Endodermal cell (in vitro differentiated cells): ENCODE measurements around the gene HAPLN1. TPM values are rescaled to one million over a fixed set of nuclear protein-coding genes. Genes with fewer than 3 reads are reported as not detected.

Source experiments
- DNase-seq: peaks from one replicate; pipeline ENCODE4 v3.0.0-alpha.2; 2017
- H3K27ac ChIP-seq: 2 replicates; pipeline ENCODE4 v1.5.1; 2013; ENCODE audit warnings: mild to moderate bottlenecking, low read depth, low read length, moderate library complexity
- H3K27me3 ChIP-seq: 2 replicates; pipeline ENCODE4 v1.6.1; 2013; ENCODE audit warnings: mild to moderate bottlenecking, low read length, moderate library complexity; ENCODE audit not compliant: insufficient read depth, control insufficient read depth, poor library complexity, severe bottlenecking
- H3K36me3 ChIP-seq: 2 replicates; pipeline ENCODE4 v1.7.0; 2013; ENCODE audit warnings: mild to moderate bottlenecking, low read length, moderate library complexity; ENCODE audit not compliant: control insufficient read depth, insufficient read depth
- H3K4me1 ChIP-seq: one replicate; pipeline ENCODE4 v1.7.0; 2013; ENCODE audit warnings: low read length; ENCODE audit not compliant: control insufficient read depth, insufficient read depth
- H3K4me3 ChIP-seq: 2 replicates; pipeline ENCODE4 v1.5.1; 2013; ENCODE audit warnings: mild to moderate bottlenecking, low read length, moderate library complexity
- H3K9ac ChIP-seq: 2 replicates; pipeline ENCODE4 v1.6.1; 2013; ENCODE audit warnings: mild to moderate bottlenecking, low read length, moderate library complexity; ENCODE audit not compliant: poor library complexity, severe bottlenecking; ENCODE audit errors: extremely low read depth
- H3K9me3 ChIP-seq: 2 replicates; pipeline ENCODE4 v1.6.1; 2013; ENCODE audit warnings: mild to moderate bottlenecking, low read length, moderate library complexity; ENCODE audit not compliant: control insufficient read depth
- H3K27ac Mint-ChIP-seq: 2 replicates; pipeline ENCODE4 v1.8.0; 2020; ENCODE audit warnings: mixed read lengths
- H3K27me3 Mint-ChIP-seq: 2 replicates; pipeline ENCODE4 v1.8.0; 2021; ENCODE audit warnings: mild to moderate bottlenecking, mixed read lengths; ENCODE audit not compliant: insufficient read depth
- H3K36me3 Mint-ChIP-seq: 2 replicates; pipeline ENCODE4 v1.8.0; 2020; ENCODE audit warnings: low read depth, mixed read lengths
- H3K4me1 Mint-ChIP-seq: 2 replicates; pipeline ENCODE4 v1.8.0; 2020; ENCODE audit warnings: mixed read lengths
- H3K4me3 Mint-ChIP-seq: 2 replicates; pipeline ENCODE4 v1.8.0; 2020; ENCODE audit warnings: mild to moderate bottlenecking, moderate library complexity, mixed read lengths
- H3K9me3 Mint-ChIP-seq: 2 replicates; pipeline ENCODE4 v1.8.0; 2020; ENCODE audit warnings: mild to moderate bottlenecking, mixed read lengths
- whole genome bisulfite sequencing, 2 experiments: methylation state at CpG; one replicate each; pipeline versions ENCODE4 v1.1.5 to v1.1.7; 2013; ENCODE audit warnings: missing lambda C conversion rate in 2 of 2, mixed read lengths in 1 of 2; ENCODE audit not compliant: insufficient coverage in 1 of 2, insufficient read length in 1 of 2; 5-methylcytosine and 5-hydroxymethylcytosine counted together
- total RNA-seq, 2 donors: library from RNA; stranded (reverse); fragmentation: NEBNext Ultra II Directional in 1 of 2; extraction: Animal tissue kit (Norgen Biotek cat#: 25700) in 1 of 2; gene quantifications; 2 replicates in 1 of 2; 3 replicates in 1 of 2; pipeline ENCODE4 v1.2.1, GENCODE V29; 2021
- TF ChIP-seq, protein P1 (sequence below): fragments of 200-600 bp; sonication (generic); conservative IDR thresholded peaks from 2 replicates; pipeline ENCODE4 v1.5.0; 2021; ENCODE audit warnings: antibody characterized with exemption, mild to moderate bottlenecking

Gene HAPLN1
- total RNA-seq, 2 donors from 2014 or later, result 0.07 to 1.3 TPM

GRCh38 chr5:83662558-83662957, 58.1 kb downstream of the HAPLN1 start:
- Histone ChIP-seq H3K9me3 (no peaks in the 10 kb centered on the region), H3K9ac (no peak overlapping the region), H3K4me1 (peaks cover 4% of the 10 kb centered on the region), H3K27me3 (peaks cover 8% of the 10 kb centered on the region), H3K27ac (no peak overlapping the region), H3K4me3 (no peak overlapping the region), H3K36me3 (no peaks in the 10 kb centered on the region)
- H3K9me3 Mint-ChIP-seq, result no peaks in the 10 kb centered on the region
- H3K4me3 Mint-ChIP-seq, result no peak overlapping the region
- peaks cover 15% of the 10 kb centered on the region for H3K4me1 Mint-ChIP-seq
- TF ChIP-seq, protein P1, sequence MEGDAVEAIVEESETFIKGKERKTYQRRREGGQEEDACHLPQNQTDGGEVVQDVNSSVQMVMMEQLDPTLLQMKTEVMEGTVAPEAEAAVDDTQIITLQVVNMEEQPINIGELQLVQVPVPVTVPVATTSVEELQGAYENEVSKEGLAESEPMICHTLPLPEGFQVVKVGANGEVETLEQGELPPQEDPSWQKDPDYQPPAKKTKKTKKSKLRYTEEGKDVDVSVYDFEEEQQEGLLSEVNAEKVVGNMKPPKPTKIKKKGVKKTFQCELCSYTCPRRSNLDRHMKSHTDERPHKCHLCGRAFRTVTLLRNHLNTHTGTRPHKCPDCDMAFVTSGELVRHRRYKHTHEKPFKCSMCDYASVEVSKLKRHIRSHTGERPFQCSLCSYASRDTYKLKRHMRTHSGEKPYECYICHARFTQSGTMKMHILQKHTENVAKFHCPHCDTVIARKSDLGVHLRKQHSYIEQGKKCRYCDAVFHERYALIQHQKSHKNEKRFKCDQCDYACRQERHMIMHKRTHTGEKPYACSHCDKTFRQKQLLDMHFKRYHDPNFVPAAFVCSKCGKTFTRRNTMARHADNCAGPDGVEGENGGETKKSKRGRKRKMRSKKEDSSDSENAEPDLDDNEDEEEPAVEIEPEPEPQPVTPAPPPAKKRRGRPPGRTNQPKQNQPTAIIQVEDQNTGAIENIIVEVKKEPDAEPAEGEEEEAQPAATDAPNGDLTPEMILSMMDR, result no peak
- no peaks in the 10 kb centered on the region for H3K36me3 Mint-ChIP-seq
- DNase-seq, result no peak
- no peak overlapping the region for H3K27ac Mint-ChIP-seq
- WGBS, 2 experiments, result 93% methylated on average over 2 of the region's 3 CpGs; no CpG with 5 or more reads in 1 of the 2 experiments
- H3K27me3 Mint-ChIP-seq, result peaks cover 7% of the 10 kb centered on the region

DNA sequence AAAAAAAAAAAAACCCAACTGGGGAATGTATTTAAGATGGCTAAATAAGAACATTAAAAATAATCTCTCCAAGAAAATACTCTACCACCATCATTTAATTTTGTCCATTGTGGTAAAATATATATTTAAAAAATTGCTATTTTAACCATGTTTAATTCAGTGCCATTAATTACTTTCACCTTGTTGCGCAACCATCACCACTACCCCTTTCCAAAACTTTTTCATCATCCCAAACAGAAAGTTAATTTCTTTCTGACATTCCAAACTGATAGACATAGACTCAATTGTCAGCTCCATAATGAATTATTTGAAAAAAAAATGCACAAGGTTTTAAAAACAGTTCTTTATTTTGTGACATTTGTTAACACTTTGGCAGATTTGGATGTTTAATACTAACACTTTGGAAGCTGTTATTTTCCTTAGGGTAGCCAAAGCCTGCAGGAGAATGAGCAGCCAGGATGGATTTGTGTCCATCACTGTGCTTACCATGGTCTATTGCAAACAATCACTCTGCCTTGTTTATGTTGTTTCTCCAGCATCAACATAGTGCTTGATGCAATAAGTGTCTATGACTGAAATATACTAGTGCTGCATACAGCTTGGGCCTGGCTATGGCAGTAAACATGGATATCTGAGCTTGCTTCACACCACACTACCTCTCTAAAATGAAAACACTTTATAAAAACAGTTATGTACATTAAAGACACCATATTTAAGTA, 62.7 kb downstream of the HAPLN1 start:
- no peak overlapping the region for H3K27ac Mint-ChIP-seq
- H3K4me1 Mint-ChIP-seq, result no peaks in the 10 kb centered on the region
- H3K36me3 Mint-ChIP-seq, result no peaks in the 10 kb centered on the region
- H3K4me3 Mint-ChIP-seq, result no peak overlapping the region
- no peaks in the 10 kb centered on the region for H3K27me3 Mint-ChIP-seq
- TF ChIP-seq, protein P1, result no peak
- Histone ChIP-seq H3K4me3 (no peak overlapping the region), H3K9me3 (no peaks in the 10 kb centered on the region), H3K36me3 (no peaks in the 10 kb centered on the region), H3K27ac (no peak overlapping the region), H3K9ac (no peak overlapping the region), H3K4me1 (no peaks in the 10 kb centered on the region), H3K27me3 (no peaks in the 10 kb centered on the region)
- WGBS, 2 experiments, result 97% methylated on average over 1 of the region's 1 CpG; no CpG with 5 or more reads in 1 of the 2 experiments
- no peak for DNase-seq
- no peaks in the 10 kb centered on the region for H3K9me3 Mint-ChIP-seq

- H3K9me3 ChIP-seq, result no peaks in the 10 kb centered on the region
- Mint-ChIP-seq H3K36me3 (no peaks in the 10 kb centered on the region), H3K9me3 (no peaks in the 10 kb centered on the region), H3K27ac (no peak overlapping the region), H3K4me1 (no peaks in the 10 kb centered on the region), H3K4me3 (no peak overlapping the region), H3K27me3 (no peaks in the 10 kb centered on the region)
- H3K4me1 ChIP-seq, result no peaks in the 10 kb centered on the region
- H3K36me3 ChIP-seq, result no peaks in the 10 kb centered on the region
- 86 to 89% methylated on average over 1 of the region's 1 CpG for WGBS, 2 experiments
- H3K4me3 ChIP-seq, result no peak overlapping the region
- no peak overlapping the region for H3K27ac ChIP-seq
- TF ChIP-seq, protein P1, result no peak
- DNase-seq, result no peak
- H3K27me3 ChIP-seq, result no peaks in the 10 kb centered on the region
- no peak overlapping the region for H3K9ac ChIP-seq
These were observed 66.1 kb downstream of the HAPLN1 start for GRCh38 chr5:83654427-83654994.
